Activated CD8-positive, alpha-beta T cell treated with anti-CD3 and anti-CD28 coated beads, Interleukin-2, amount 10 ng/mL, durations not matched to agents 7 days and 5 days (primary cell): ENCODE data around the gene ST6GALNAC3. TPM values are rescaled to one million over a fixed set of nuclear protein-coding genes. Genes with fewer than 3 reads are reported as not detected.
A peak's percentile ranks its signal among the peaks of the same experiment; 100 is the strongest.

ENCODE experiments used
- ATAC-seq: fragments of 150-1000 bp; cut with Tn5 transposase; one replicate; pipeline ENCODE4 v1.10.0; 2021; ENCODE audit warnings: moderate library complexity
- CTCF ChIA-PET: fragments of 350-600 bp; sonication (Branson Sonifier 250); formaldehyde crosslinking; loops from one replicate; lab custom pipeline; 2021; ENCODE audit warnings: antibody characterized with exemption; lab: Charles Lee
- POLR2A ChIA-PET: fragments of 350-600 bp; sonication (Branson Sonifier 250); formaldehyde crosslinking; loops from one replicate; lab custom pipeline; 2021; ENCODE audit warnings: antibody characterized with exemption; lab: Charles Lee
- DNase-seq: peaks from one replicate; pipeline ENCODE4 v3.0.0-alpha.2; 2020
- H3K27ac Mint-ChIP-seq: one replicate; pipeline ENCODE4 v1.8.0; 2021; ENCODE audit warnings: mild to moderate bottlenecking, mixed read lengths
- H3K27me3 Mint-ChIP-seq: one replicate; pipeline ENCODE4 v1.8.0; 2021; ENCODE audit warnings: low read depth, mixed read lengths
- H3K36me3 Mint-ChIP-seq: one replicate; pipeline ENCODE4 v1.8.0; 2021; ENCODE audit warnings: low read depth, mixed read lengths
- H3K4me1 Mint-ChIP-seq: one replicate; pipeline ENCODE4 v1.8.0; 2021; ENCODE audit warnings: low read depth, mixed read lengths
- H3K4me3 Mint-ChIP-seq: one replicate; pipeline ENCODE4 v1.8.0; 2021; ENCODE audit warnings: mild to moderate bottlenecking, mixed read lengths
- H3K9me3 Mint-ChIP-seq: one replicate; pipeline ENCODE4 v1.8.0; 2022; ENCODE audit warnings: mixed read lengths; ENCODE audit not compliant: insufficient read depth
- total RNA-seq, 2 experiments: library from RNA; stranded (reverse); gene quantifications; one replicate each; pipeline ENCODE4 v1.2.3, GENCODE V29; 2021

ST6GALNAC3 gene
- total RNA-seq, 2 experiments from 2014 or later, result 0.50 TPM; not detected in 1

DNA sequence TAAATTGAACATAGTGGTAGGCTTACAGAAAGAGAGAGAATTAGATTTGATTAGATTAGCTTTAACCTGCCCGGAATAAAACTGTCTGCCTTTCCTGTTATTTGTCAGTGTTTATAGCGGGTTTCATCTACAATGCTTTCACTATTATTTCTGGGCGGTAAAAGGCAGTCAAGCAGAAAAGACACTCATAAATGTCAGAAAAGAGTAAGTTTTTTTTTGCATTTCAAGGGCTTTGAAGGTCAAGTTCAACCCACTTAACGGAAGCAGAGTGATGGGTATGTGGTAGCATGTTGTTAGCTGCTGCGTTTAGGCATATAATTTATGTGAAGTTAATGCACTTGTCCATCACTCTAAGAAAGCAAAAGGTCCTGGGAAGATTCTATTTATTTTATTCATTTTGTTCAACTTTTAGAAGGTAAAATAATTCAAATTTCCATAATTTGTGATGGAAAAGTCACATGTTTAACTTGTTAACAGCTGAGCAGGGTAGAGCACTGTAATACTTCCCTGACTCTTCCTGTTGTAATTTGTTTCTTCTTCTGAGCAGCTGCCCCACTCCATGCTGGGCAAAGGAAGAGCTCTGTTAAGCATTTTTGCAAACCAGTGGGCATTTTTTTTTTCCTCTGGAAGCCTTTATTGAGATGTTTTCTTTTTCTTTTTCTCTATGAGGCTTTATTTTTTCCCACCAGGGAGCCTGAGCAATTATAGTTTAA, 220.1 kb downstream of the ST6GALNAC3 start:
- Mint-ChIP-seq H3K9me3 (no peaks in the 10 kb centered on the region), H3K36me3 (no peaks in the 10 kb centered on the region), H3K27me3 (no peaks in the 10 kb centered on the region), H3K4me1 (peaks cover 28% of the 10 kb centered on the region), H3K4me3 (peak overlapping the region; percentile 50), H3K27ac (peak overlapping the region; percentile 77)
- ChIA-PET CTCF (interaction anchor here (0.9 to 5.2 kb wide), 3 partner anchors 23 to 141 kb away, joined by 3 to 21 read pairs (median 3); no protein-coding TSS in a partner anchor), POLR2A (interaction anchor here (0.7 to 2.0 kb wide), 5 partner anchors 12 to 124 kb away, joined by 3 to 8 read pairs (median 4); no protein-coding TSS in a partner anchor)
- no peak for DNase-seq
- peak; percentile 49 for ATAC-seq

DNA sequence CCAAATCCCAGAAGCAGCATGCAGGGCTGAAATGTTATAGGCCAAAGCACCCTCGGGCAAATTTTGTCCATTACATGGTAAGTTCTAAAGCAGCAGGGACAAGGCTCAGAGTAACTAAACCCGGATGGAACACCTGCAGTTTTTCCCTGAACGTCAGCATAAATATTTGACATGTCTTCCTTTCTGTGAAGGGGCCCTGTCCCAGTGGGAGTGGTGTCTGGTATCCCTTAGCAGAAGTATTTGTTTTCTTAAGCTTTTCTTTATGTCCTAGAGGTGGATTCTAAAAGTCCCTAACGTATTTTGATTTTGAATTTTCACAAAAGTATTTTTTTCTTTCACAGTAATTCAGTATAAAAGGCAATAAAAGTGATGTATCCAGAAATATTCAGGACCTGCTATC, 223.9 kb downstream of the ST6GALNAC3 start:
- ATAC-seq, result no peak
- H3K4me3 Mint-ChIP-seq, result no peak overlapping the region
- H3K27ac Mint-ChIP-seq, result no peak overlapping the region
- POLR2A ChIA-PET, result no interaction called here
- H3K4me1 Mint-ChIP-seq, result peaks cover 27% of the 10 kb centered on the region
- CTCF ChIA-PET, result interaction anchor here (5.2 kb wide), 1 partner anchor 144 kb away, joined by 21 read pairs; no protein-coding TSS in a partner anchor
- no peaks in the 10 kb centered on the region for H3K36me3 Mint-ChIP-seq
- H3K9me3 Mint-ChIP-seq, result no peaks in the 10 kb centered on the region
- H3K27me3 Mint-ChIP-seq, result no peaks in the 10 kb centered on the region
- no peak for DNase-seq

DNA sequence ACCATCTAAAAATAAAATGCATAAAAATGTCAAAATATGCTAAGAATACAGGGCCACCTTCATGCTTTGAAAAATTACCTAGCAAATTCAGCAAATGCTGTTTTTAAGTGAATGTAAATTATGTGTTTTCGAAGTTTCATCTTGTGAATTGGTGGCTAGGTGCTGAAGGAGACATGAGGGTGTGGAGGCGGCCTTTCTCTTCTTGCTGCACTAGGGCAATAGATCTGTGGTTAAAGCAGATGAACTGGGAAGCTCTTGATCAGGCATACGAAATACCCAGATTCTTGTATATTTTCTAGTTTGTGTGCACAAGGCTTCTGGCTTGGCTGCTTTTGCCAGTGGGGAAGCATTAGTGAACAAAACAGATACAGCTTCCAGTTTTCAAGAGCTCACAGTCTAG, 224.5 kb downstream of the ST6GALNAC3 start:
- POLR2A ChIA-PET, result no interaction called here
- Mint-ChIP-seq H3K36me3 (no peaks in the 10 kb centered on the region), H3K27ac (no peak overlapping the region), H3K4me1 (peaks cover 25% of the 10 kb centered on the region), H3K27me3 (no peaks in the 10 kb centered on the region), H3K4me3 (no peak overlapping the region), H3K9me3 (no peaks in the 10 kb centered on the region)
- CTCF ChIA-PET, result no interaction called here
- no peak for DNase-seq
- ATAC-seq, result no peak

DNA sequence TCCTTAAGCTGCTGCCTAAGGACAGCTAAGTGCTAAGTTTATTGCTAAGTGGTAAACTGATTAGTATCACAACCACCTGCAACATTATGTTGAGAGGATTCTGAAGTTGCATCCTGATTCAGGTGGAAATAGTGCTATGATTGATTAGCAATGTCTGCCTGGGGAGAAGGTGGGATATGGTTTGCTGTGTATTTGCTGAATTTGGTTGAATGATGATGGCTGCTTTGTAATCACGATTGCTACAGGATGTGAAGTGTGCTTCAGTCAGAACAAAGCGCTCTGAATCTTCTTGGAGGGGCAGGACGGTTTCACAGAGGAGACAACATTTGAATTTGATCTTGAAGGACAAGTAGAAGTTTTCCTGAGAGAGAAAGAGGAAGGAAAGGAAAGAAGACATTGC, 226.0 kb downstream of the ST6GALNAC3 start:
- Mint-ChIP-seq H3K4me1 (peaks cover 17% of the 10 kb centered on the region), H3K4me3 (no peak overlapping the region), H3K27ac (no peak overlapping the region), H3K36me3 (no peaks in the 10 kb centered on the region), H3K27me3 (peaks cover 2% of the 10 kb centered on the region), H3K9me3 (no peaks in the 10 kb centered on the region)
- no peak for ATAC-seq
- ChIA-PET POLR2A (no interaction called here), CTCF (interaction anchor here (1.0 to 1.6 kb wide), 2 partner anchors 31 to 146 kb away, joined by 4 to 6 read pairs; no protein-coding TSS in a partner anchor)
- DNase-seq, result no peak

DNA sequence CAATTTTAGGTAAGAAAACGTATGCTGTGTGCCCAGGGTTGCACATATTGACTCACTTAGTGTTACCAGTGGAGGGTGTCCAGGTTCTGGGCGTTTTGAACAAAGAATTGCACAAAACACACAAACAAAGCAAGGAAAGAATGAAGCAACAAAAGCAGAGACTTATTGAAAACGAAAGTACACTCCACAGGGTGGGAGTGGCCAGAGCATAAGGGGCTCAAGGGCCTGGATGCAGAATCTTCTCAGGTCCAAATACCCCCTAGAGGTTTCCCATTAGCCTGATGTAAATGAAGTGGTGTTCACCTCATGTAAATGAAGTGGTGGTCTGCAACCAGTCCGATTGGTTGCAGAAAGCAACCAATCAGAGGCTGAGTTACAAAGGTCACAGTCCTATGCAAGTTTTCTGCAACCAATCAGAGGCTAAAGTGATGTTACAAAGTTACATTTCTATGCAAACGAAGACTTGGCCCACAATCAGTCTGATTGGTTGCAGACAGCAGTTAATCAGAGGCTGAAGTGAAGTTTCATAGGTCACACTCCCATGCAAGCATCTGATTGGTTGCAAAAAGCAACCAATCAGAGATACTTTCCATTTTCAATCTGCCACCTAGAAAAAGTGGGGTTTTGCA, 228.3 kb downstream of the ST6GALNAC3 start:
- H3K36me3 Mint-ChIP-seq, result no peaks in the 10 kb centered on the region
- ChIA-PET POLR2A (no interaction called here), CTCF (no interaction called here)
- H3K4me1 Mint-ChIP-seq, result peaks cover 15% of the 10 kb centered on the region
- no peak overlapping the region for H3K27ac Mint-ChIP-seq
- DNase-seq, result no peak
- peaks cover 2% of the 10 kb centered on the region for H3K27me3 Mint-ChIP-seq
- ATAC-seq, result no peak
- H3K9me3 Mint-ChIP-seq, result no peaks in the 10 kb centered on the region
- H3K4me3 Mint-ChIP-seq, result no peak overlapping the region

DNA sequence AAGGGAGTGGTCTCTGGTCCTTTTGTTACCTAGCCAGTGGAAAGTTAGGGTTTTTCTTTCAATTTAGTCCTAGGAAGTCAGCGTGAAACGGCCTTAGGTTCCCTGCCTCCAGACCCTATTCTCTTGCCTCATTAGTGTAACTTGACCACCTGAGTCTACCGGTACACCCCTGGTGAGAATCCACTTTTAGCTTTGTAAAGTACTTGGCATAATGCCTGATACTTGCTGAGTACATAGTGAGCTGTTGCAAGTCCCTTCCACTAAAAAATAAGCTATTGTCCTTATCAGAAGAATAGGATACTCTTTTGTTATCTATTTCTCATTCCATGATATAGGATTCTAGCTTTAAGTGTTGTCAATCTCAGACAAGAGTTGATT, 228.8 kb downstream of the ST6GALNAC3 start:
- CTCF ChIA-PET, result no interaction called here
- POLR2A ChIA-PET, result no interaction called here

DNA sequence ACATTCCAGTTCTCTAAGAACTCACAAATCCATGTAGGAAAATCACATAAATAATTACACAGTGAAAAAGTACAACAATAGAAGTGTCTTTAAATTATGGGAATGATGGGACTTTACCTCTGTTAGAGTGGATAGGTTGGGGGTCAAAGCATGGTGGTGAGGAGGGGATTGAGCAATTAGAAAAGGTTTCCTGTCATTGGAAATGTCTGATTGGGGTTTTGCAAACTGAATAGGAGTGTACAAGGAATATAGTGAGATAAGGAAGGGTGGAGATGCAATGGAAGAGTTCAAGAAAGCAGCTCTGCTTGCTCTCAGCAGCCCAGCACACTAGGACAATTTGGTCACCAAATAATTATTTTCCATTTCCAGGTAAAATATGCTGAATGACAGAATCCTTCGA, 238.8 kb downstream of the ST6GALNAC3 start:
- H3K9me3 Mint-ChIP-seq, result no peaks in the 10 kb centered on the region
- H3K4me3 Mint-ChIP-seq, result no peak overlapping the region
- no peaks in the 10 kb centered on the region for H3K4me1 Mint-ChIP-seq
- H3K36me3 Mint-ChIP-seq, result no peaks in the 10 kb centered on the region
- DNase-seq (no peak), ATAC-seq (no peak)
- ChIA-PET POLR2A (no interaction called here), CTCF (interaction anchor here (1.1 kb wide), 2 partner anchors 16 to 18 kb away, joined by 3 read pairs; no protein-coding TSS in a partner anchor)
- no peak overlapping the region for H3K27ac Mint-ChIP-seq
- no peaks in the 10 kb centered on the region for H3K27me3 Mint-ChIP-seq

More for the DNA sequence above, 228.8 kb downstream of the ST6GALNAC3 start:
- ATAC-seq (no peak), DNase-seq (no peak)
- peaks cover 2% of the 10 kb centered on the region for H3K27me3 Mint-ChIP-seq
- H3K4me3 Mint-ChIP-seq, result no peak overlapping the region
- H3K36me3 Mint-ChIP-seq, result no peaks in the 10 kb centered on the region
- no peak overlapping the region for H3K27ac Mint-ChIP-seq
- H3K4me1 Mint-ChIP-seq, result peaks cover 15% of the 10 kb centered on the region
- no peaks in the 10 kb centered on the region for H3K9me3 Mint-ChIP-seq

DNA sequence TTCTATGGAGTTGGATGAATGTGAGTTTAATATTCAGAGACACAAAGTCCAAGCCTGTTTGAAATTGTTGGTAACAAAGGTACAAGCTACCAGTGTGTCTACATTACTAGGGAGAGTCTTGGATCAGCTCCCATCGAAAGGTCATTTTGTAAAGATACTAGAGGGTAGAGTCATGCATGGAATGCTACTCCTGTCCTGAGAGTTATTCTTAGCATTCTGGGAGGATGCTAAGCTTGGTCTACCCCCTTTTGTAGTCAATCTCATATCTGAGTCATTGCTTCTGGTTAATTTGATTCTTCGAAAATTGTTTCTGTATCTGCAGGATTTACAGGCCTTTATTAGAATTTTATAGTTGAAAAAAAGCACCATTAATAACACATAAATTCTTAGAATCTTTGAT, 240.2 kb downstream of the ST6GALNAC3 start:
- H3K4me1 Mint-ChIP-seq, result no peaks in the 10 kb centered on the region
- no peaks in the 10 kb centered on the region for H3K36me3 Mint-ChIP-seq
- no peak for ATAC-seq
- DNase-seq, result no peak
- ChIA-PET POLR2A (no interaction called here), CTCF (interaction anchor here (0.6 to 0.9 kb wide), 2 partner anchors 14 to 17 kb away, joined by 3 read pairs; no protein-coding TSS in a partner anchor)
- H3K27me3 Mint-ChIP-seq, result no peaks in the 10 kb centered on the region
- H3K27ac Mint-ChIP-seq, result no peak overlapping the region
- H3K9me3 Mint-ChIP-seq, result no peaks in the 10 kb centered on the region
- no peak overlapping the region for H3K4me3 Mint-ChIP-seq

DNA sequence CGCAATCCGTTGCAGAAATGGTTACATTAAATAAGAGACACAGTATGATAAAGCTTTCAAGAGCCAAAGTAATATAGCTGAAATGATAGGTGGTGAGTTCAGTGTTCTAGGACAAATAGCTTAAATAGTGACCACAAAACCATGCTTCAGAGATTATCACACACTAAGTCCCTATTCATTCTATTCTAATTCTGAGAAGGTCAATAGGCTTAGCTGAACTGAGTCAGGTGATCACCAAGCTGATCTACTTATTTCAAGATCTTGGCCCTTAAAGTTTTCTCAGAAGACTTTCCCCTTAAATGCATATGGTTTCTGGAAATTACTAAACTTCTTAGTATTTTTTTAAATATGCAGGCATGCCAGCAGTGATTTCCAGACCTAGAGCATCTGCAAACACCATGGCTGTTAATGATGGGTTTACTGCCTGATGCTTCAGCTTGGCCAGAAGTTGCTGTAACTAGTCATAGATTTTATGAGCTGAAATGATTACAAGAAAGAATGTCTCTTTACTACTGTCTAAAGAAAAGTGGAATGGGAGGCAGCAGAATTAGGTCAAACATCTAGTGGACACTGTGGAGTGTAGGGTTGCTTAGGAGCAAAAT, 242.9 kb downstream of the ST6GALNAC3 start:
- Mint-ChIP-seq H3K4me1 (no peaks in the 10 kb centered on the region), H3K9me3 (no peaks in the 10 kb centered on the region), H3K4me3 (no peak overlapping the region), H3K36me3 (no peaks in the 10 kb centered on the region), H3K27ac (no peak overlapping the region), H3K27me3 (no peaks in the 10 kb centered on the region)
- DNase-seq (no peak), ATAC-seq (no peak)
- ChIA-PET CTCF (interaction anchor here (0.7 to 2.2 kb wide), 4 partner anchors 15 to 645 kb away, joined by 3 to 7 read pairs (median 5); no protein-coding TSS in a partner anchor), POLR2A (no interaction called here)

DNA sequence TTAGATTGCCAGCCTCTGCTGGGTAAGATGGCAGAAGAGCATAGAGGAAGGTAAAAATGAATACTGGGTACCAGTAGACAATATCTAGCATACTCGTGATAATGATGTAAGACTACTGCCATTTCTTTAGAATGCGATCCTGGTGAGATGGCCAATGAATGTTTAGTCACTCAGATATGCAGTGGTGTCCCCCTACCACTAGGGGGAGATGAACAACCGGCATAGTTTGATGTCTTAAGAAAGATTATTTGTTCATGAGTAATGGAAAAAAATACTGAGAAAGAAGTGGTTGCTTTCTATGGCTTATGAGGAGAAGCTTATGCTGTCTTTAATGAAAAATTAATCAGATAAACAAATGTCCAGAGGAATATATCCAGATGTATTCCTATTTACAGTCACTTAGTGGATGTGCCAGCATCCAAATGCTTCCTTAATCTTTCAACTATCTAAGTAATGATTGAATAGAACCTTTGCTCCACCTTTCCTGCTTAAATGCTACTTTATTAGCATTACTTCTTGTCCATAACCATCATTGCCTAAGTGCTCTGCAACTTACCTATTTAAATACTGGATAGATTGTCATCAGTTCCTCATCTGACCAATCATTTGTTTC, 256.6 kb downstream of the ST6GALNAC3 start:
- H3K36me3 Mint-ChIP-seq, result no peaks in the 10 kb centered on the region
- DNase-seq (peak; percentile 49), ATAC-seq (peak; percentile 67)
- peaks cover 2% of the 10 kb centered on the region for H3K4me1 Mint-ChIP-seq
- no peak overlapping the region for H3K4me3 Mint-ChIP-seq
- POLR2A ChIA-PET, result no interaction called here
- no peaks in the 10 kb centered on the region for H3K9me3 Mint-ChIP-seq
- CTCF ChIA-PET, result interaction anchor here (0.6 to 2.9 kb wide), 10 partner anchors 9 to 177 kb away, joined by 3 to 17 read pairs (median 3); no protein-coding TSS in a partner anchor
- no peaks in the 10 kb centered on the region for H3K27me3 Mint-ChIP-seq
- no peak overlapping the region for H3K27ac Mint-ChIP-seq

DNA sequence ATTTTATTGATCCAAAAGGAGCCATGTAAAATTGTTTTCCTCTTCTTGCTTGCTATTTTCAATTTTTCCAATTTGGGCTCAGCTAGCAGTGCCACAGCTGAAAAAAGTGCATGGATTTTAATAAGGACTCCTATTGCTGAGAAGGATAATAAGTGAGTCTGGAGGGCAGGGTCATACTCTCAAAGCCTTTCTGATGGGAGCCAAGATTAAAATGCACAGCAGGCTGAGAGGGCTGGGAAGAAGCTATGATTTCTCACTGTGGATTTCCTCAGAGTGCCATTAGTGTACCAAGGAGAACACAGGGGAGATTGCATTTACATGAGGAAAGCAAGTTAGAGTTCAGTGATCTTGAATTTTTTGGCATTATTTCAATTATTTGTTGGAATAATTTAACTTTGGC, 261.3 kb downstream of the ST6GALNAC3 start:
- Mint-ChIP-seq H3K36me3 (no peaks in the 10 kb centered on the region), H3K27me3 (no peaks in the 10 kb centered on the region)

More for the DNA sequence above, 261.3 kb downstream of the ST6GALNAC3 start:
- H3K4me3 Mint-ChIP-seq, result no peak overlapping the region
- no peaks in the 10 kb centered on the region for H3K4me1 Mint-ChIP-seq
- no peaks in the 10 kb centered on the region for H3K9me3 Mint-ChIP-seq
- no peak overlapping the region for H3K27ac Mint-ChIP-seq
- POLR2A ChIA-PET, result no interaction called here
- CTCF ChIA-PET, result no interaction called here
- DNase-seq (no peak), ATAC-seq (no peak)
